OCI-M1 (cell line): ENCODE results near the gene PARD3B.

Experiments used
- DNase-seq: peaks from one replicate; lab custom pipeline; 2025; lab: John Stamatoyannopoulos, UW

PARD3B gene

DNA sequence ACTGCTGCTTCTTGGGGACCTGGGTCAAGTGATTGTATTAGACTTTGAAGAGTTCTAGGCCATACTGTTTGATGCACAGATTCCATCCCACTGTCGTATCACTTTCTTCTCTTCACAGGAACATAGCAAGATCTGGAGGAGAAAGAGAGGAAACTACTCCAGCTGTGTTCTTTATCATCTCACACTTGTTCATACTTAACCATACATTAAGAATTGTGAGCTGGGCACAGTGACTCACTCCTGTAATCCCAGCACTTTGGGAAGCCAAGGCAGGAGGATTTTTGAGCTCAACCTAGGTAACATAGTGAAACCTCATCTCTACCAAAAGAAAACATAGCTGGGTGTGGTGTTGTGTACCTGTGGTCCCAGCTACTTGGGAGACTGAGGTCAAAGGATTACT is 111.7 kb downstream of the PARD3B start:
- DNase-seq = no peak

DNA sequence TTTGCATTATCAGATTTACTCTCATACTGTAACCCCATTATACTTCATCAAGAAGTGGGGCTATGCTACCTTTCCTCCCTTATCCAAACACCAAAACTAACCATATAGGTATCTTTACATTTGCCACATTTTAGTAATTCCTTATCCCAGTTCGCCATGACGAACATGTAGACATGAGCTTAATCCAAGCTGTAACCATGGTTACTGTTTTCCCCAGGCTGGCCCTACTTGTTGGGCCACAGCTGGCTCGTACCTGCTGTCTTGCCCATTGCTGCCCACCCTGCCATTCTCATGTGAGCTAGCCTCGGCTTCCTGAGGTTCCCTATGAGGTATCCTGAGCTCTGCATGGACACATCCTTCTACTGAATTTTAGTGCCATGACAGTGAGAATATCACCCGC is 117.7 kb downstream of the PARD3B start:
- no peak for DNase-seq

DNA sequence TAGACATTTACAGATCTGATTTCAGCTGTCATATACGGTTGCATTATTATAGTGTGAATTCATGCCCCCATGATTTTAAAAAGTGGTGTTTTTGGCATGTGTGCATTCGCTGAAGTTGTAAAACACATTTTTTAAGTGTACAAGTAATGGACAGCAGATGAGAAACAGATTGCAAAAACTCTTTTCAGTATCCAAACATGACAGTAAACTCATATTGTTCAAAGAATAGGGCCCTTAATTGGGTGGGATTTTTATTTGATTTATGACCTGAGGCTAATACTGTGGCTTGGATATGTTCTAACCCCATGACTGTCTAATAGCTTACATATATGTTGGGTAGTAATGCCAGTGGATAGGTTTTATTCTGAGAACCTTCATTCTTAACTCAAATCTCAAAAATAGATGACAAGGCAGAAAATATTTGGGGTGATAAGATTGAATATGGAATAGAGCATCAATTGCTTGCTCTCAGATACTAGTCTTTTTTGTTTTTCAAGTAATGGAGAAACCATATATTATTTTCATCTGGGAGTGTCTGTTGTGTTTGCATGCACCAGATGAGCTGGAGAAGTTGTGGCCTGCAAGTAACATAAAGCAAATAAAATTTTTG is 118.6 kb downstream of the PARD3B start:
- no peak for DNase-seq

DNA sequence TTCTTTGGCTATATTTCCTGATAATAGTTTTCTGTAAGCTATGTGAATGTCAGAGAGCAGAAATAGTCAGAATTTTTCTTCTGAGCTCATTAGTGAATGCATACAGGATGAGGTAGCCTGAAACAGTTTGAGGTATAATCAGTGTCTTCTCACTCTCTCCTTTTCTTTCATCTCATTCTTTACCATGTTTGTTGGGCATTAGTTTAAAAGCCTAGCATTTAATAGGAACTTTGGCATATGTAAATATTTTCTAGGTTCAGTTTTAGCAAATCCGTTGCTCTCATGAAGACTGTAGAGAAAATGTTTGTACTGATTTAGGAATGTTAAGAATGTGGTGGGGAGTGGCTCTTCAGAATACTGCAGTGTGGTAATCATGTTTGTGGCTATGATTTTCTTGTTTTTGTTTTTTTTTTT is 119.4 kb downstream of the PARD3B start:
- DNase-seq = no peak

DNA sequence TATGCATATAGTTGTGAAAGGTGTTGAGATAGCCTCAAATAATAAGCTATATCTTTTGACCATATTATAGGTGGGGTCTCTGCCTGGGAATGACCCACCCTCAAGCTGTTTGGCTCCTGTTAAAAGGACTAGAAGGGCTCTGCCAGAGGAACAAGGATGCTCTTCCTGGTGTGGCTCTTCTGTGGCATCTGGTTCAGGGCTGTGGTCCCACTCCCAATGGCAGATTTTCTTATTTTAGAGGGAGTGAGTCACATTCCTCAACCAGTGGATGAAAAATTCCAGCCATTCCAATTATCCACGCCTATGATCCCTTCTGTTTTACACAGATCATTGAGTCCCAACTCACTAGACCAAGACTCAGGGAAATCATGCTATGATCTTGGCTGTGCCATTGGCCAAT is 119.9 kb downstream of the PARD3B start:
- DNase-seq = no peak

DNA sequence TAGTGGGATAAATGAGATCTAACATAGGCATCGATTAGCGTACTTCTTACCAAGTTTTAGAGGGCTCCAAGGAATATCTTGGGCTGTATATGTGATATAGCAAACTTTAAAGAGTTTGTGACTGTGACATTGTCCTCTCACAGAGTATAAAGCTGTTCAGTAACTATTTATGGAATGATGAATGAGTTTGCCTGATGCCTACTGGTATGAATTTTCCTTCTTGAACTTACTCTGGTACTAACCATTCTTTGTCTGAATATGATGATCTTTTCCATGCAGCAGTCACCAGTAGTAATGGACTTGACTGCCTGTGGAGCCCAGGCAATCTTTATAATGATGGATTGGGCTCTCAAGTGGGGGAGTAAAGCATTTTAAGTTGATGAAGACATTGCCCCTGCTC is 120.5 kb downstream of the PARD3B start:
- DNase-seq = no peak

DNA sequence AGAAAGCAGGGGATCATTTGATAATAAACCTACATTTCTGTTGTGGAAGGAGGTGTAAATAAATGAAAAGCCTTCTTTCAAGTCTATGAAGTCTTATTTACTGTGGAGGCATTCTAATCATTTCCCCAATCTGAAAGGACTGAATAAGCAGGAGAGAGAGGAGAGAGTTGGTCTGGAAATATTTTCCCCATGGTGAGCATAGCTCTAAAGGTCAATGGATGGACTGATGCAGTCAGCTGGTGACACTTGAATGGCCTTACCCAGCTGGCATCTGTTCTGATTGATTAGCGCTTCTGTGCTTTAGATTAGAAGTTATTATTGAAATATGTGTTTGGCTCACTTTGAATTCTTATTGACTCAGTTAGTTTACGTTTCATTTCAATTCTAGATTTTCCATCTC is 122.7 kb downstream of the PARD3B start:
- DNase-seq = no peak

DNA sequence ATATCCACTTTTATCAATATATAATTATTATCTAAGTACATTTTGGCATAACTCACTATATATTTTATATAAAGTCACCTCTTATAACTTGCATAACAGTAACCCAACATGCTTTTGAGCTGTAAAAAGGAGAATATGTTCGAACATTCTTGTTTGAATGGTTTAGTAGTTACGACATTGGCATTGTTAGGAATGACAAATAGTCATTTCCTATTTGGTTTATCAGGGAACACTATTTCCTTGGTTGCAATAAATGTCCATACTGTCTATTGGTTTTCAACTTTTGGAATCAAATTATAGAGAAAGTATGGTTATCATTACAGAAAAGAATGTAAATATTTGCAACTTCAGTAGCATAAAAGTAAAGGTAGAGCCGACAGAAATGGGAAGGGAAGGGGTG is 124.1 kb downstream of the PARD3B start:
- no peak for DNase-seq

DNA sequence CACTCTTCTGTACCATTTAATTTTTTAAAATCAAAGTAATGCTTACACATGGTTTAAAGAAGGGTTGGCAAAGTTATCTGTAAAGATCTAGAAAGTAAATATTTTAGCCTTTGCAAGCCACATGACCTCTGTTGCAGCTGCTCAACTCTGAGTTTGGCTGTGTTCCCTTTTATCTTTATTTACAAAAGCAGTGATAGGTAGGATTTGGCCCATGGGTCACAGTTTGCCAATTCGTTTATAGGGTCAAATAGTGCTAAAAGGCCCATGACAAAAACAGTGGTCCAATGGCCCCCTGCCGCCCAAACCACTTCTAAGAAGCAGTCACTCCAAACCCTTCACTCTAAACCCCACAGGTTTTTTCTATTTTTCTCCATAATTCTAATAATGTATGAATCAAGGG is 124.8 kb downstream of the PARD3B start:
- peak; percentile 16 for DNase-seq

DNA sequence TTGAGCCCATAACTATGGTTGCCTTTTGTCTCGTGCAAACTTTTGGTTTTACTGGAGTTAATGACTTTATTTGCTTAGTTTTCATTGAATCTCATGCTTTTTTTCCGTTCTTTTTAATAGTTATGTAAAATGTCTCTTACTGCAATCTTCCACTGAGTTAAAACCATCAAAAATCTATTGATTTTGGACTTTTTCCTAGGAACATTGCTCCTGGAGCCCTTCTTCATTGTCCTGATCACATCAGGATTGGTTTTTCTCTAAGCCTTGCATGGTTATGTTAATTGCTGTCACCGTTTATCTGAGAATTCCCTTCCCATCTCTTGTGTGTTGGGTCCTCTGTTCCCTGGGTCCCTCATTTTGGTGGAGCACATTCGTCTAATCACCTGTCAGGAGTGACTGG is 125.5 kb downstream of the PARD3B start:
- no peak for DNase-seq

DNA sequence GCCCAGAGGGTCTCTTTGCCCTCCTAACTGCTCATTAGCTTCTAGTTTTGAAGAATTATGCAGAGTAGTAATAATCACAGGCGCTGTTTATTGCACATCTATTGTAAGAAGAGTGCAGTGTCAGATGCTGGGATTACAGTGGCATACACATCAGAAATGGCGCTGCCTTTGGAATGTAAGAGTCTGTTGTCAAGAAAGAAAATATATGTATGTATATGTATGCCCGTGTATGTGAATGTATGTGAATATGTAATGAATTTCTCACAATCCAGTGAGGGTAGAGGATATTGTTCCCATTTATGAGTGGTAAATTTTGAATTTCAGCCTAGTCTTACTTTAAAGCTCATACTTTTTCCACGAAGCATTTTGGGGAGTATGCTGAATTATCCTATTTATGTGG is 127.5 kb downstream of the PARD3B start:
- DNase-seq = no peak

DNA sequence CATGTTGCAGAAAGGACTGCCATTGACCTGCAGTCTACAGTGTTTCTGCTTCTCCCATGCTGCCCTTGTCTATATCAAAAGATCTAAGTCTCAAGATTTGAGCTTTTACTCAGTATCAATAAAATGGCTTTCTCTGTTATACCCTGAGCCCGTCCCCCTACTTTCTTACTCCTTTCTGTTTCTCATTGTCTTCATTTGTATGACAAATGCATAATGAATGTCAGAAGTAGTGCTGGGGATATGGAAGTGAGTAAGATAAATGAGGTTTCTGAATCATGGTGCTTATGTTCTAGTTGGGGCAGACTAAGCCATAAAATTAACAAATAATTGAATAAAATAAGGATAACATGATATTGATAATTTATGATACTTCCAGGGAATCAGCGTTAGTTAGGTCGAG is 128.6 kb downstream of the PARD3B start:
- DNase-seq = no peak

DNA sequence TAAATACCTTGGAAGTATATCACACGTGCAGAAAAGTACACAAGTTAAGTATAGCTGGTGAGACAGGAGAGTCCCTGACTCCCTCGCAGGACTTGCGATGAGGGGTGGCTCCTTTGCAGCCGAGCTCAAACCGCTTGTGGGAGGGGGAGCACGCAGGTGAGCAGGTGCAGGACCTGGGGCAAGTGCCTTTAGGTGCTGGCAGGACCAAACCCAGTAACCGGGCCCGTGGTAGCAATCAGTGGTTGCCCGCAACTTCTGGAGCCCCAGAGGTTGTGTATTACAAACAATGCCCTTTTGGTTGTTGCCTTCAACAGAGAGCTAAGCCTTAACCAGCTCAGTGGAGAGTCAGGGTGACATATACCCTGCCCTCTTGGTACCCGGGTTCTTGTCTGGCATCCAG is 132.8 kb downstream of the PARD3B start:
- no peak for DNase-seq

DNA sequence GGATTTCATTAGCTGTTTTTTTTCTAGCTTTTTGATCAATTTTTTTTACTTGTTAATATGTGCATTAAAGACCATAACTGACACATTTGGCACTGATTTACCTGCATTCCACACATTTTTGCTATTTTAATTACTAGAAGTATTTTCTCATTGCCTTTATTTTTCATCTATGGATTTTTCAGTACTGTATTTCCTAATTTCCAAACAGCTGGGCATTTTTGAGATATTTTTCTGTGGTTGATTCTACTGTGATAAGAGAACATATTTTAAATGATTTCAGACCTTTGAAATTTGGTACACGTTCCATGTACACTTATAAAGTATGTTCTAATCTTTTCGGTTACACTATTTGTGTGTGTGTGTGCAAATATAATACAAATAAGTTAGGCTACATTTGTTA is 135.3 kb downstream of the PARD3B start:
- no peak for DNase-seq

DNA sequence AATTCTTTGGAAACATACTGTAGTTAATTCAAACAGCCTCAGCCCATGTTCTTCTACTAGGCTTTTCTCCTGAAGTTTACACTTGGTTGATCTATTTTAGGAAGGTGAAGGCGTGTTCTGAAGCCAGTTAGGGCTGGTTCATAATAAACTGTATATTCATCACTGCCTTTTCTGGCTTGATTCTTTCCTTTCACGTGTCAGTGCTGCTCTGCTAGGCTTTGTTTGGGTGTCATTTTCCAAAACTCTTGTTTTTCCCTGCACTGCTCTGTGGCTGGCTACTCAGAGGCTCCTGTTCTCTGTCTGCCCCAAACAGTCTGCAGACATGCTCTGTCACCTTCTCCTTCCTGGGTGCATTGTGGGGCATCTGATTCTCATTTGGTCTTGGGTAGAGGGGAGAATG is 136.1 kb downstream of the PARD3B start:
- DNase-seq = peak; percentile 56

DNA sequence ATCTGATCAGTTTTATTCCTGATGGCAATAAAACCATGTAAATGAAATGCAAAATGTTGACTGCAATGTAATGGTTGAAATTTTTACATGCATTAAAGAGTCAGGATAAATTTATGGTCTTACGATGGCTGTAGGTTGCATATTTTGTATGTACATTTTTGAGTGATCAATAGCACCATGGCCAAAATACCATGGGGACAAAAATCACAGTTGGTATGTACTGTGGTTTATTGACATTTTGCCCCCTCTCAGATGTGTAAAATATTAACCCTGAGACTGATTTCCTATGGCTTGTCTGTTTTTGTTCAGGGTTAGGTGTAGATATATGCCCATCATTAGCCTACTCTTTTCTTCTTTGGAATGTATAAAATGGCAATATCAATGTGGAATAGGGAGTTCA is 138.1 kb downstream of the PARD3B start:
- DNase-seq = no peak

DNA sequence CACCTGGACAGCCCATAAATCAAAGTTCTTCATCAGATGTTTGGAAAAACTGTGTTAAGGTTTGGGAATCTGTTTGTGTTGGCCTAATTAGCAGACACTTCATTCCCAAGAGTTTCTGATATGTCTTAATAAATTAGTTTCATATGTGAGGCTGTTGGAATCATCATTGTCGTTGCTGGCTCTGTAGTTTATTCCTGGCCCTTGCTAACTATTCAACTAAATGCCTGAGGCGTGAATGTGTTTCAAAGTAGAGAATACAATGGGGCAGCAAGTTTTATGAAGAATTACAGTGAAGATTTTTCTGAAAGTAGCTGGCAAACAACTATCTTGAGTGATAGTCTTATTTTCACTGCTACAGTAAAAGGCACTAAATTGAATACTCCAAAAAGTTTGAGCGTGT is 141.1 kb downstream of the PARD3B start:
- no peak for DNase-seq

DNA sequence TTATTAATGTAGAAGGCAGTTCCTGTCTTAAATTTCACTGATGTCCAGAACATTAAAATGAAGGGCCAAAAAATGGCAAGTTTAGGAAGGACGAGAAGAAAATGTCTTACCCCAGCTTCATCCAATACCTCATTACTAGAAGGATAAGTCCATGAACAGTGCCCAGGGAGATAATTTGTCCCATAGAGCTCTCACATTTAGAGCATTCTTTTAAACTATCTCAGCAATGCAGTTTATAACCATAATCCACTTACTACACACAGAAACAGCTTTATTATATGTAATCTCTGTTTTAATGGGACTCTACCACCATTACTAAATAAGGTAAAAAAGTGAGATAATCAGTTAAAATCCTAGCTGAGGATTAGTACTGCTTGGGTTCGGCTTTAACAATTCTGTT is 142.5 kb downstream of the PARD3B start:
- DNase-seq = no peak

DNA sequence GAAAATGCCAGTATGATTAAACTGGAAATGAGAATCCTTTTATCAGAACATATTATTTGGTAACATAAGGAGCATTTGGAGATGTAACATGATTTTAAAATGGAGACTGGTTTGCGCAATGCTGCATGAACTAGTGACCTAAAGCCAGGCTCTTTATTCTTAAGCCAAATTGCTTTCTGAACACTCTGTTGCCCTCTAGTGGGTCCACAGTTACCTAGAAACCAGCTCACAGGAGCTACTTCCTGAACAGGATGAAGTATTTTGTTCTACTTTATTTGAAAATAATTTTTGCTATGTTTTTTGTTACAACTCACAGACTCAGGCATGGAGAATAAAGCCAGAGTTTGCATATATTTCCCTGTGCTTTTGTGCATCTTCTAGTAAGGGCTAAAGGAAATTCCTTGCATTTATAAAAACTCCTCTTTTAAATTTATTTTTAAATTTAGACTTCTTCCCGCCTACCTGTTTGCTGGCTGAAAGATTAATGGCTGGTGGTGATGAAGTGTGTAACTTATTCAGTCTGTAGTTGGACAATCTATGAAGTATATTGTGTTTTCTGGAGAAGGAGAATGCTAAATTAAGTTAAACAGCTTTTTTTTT is 146.7 kb downstream of the PARD3B start:
- DNase-seq = peak; percentile 96

DNA sequence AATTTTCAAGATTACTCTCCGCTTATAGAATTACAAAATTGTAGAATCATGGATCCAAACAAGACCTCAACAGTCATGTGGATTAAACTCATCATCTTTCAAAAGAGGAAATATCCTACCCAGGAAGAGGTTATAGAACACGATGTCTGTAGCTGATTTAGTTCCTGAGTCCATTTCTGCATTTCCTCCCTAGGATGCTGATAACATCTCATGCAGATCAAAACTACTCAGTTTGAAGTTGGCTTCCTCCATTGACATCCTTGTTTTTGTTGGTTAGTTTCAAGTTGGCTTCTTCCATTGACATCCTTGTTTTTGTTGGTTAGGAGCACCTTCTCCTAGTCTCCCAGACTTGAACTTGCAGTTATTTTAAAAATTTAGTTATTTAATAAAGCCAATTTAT is 147.5 kb downstream of the PARD3B start:
- DNase-seq = peak; percentile 53

DNA sequence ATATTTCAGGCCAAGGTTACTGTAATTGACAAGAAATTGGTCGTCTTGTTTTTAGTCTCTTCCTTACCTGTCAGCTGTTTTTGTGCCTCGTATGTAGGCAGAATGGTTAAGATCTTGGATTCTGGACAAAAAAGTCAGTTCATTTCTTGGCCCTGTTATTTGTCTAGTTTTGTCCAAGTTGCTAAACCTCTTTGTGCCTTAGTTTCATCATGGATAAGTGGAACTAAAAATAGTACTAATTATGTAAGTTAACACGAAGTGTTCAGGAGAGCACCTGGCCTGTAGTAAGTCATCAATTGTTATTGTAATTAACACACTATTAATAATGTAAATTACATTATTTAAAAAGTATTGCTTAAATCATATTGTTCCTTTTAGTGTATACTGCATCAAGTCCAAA is 148.0 kb downstream of the PARD3B start:
- DNase-seq = no peak

DNA sequence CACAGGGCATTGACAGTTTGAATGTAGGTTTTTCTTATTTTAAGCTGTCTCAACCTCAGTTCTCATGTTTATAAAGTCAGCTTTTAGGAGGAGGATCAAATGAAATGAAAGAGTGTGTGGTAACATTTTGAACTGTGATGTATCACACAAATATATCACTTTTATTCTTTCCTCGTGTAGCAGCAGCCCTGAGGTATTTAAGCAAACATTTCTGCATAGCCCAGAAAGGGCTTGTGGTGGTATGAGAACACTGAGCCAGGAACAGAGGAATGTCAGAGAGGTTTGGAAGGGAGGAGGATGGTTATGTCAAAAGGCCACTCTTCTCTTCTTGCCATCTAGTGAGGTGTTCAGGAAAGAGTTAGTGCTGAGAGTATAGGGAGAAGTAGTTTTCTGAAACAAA is 150.2 kb downstream of the PARD3B start:
- DNase-seq = no peak

DNA sequence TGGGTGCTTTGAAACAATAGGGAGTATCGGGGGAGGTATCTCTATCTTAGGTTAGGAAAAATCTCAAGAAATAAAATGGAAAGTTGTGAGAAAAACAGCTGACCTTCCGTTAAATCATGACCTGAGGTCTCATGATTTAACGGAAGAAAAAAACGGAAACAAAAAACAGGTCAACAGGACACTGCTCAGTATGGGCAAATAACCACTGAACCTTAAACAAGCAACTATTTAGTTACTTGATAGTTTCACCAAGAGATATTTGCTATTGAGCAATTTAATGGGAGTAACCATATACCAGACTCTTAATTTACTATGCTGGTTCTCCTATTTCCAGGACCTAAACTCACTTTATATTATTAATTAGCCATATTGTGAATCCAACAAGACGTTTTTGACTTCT is 150.8 kb downstream of the PARD3B start:
- no peak for DNase-seq

DNA sequence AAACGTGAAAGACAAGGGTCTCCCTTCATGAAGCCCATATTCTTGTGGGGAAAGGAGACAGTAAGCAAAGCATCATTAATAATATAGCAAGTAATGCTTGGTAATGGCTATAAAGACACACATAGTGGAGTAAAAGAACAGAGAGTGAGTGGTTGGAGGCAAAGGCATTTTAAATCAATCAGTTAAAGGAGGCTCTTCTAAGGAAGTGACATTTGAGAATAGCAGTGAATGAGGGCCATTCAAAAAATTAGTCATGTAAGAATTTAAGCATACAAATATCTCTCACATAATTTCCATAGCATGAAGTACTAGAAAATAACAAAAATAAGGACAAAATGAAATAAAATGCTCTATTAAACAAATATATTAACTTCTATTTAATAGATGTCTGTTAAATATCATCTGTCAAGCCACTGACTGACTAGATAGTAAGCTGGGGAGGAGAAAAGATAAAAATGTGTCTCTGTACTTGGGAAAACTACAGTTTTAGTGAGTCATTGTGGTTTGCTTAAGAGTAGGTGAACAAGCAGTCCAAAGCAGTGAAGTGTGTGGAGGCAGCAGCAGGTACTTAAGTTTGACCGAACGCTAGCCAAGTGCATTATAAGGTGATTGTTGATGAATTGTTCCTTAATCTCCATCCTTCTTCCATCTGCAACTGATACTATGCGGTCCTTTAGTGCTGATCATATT is 160.1 kb downstream of the PARD3B start:
- DNase-seq = peak; percentile 73
